HG03520 (cell line): ENCODE data around the gene UBA1.

Experiments used
- ATAC-seq: cut with Tn5 transposase; IDR thresholded peaks from one replicate; pipeline ENCODE4 v1.9.1; 2021; ENCODE audit warnings: mild to moderate bottlenecking, moderate library complexity; ENCODE audit not compliant: unreplicated experiment

UBA1 gene

DNA sequence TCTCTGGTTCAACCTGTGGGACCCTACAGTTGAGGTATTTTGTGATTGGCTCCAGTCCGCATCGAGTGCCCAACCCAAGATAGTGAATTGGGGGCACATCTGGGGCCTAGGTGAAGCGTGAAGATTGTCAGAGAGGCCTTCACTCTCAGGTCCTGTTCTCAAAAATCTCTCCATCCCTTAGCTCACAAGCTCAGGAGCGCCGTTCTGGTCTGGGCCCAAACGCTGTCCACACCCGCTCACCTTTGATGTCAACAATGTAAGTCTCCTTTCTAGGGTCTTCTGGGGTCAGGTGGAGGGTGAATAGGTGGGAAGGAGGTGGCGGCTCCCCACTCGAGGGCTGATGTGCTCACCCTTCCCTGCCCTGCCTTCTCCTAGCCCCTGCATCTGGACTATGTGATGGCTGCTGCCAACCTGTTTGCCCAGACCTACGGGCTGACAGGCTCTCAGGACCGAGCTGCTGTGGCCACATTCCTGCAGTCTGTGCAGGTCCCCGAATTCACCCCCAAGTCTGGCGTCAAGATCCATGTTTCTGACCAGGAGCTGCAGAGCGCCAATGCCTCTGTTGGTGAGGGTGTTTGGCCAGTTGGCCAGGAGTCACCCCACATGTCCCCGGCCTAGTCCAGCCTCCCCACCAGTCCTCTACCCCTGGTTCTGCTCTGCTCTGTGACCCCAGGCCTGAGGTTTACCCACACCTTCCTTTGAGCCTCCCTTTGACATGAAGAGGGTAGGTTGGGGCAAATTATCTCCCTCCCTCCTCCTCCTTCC lies 17.2 kb downstream of the UBA1 start:
- no peak for ATAC-seq

DNA sequence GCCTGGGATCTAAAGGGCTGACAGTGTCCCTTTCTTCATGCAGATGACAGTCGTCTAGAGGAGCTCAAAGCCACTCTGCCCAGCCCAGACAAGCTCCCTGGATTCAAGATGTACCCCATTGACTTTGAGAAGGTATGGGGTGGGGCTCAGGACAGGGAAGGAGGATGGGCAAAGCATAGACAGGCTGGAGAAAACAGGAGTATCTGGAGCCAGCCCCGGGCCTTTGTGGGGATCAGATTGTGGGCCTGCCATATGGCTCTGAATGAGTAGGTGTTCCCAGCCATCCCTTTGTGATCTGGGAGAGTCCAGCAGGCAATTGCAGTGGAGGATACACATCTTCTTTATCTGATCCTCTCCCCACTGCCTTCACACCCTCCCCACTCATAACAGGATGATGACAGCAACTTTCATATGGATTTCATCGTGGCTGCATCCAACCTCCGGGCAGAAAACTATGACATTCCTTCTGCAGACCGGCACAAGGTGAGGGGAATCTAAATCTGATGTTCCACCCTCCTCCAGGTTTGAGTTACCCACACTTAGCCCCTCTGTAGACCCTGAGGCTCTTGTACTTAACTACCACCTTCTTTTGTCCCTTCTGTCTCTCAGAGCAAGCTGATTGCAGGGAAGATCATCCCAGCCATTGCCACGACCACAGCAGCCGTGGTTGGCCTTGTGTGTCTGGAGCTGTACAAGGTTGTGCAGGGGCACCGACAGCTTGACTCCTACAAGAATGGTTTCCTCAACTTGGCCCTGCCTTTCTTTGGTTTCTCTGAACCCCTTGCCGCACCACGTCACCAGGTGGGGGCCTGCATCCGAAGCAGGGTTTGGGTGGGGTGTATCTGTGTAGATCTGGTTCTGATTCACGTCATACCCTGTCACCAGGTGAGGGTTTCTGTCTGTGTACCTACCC lies 19.0 kb downstream of the UBA1 start:
- no peak for ATAC-seq

DNA sequence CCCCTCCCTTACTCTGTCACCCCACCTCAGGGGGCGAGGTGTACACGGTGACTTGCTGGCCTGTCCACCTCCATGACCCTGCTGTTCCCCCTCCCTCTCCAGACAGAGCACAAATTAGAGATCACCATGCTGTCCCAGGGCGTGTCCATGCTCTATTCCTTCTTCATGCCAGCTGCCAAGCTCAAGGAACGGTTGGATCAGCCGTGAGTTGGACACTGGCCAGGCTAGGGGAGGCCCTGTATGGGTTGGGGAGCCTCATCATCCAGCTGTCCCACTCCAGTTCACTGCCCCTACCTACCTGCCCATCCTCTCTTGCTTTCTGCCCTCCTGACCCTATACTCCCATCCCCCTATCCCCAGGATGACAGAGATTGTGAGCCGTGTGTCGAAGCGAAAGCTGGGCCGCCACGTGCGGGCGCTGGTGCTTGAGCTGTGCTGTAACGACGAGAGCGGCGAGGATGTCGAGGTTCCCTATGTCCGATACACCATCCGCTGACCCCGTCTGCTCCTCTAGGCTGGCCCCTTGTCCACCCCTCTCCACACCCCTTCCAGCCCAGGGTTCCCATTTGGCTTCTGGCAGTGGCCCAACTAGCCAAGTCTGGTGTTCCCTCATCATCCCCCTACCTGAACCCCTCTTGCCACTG lies 20.9 kb downstream of the UBA1 start:
- ATAC-seq: no peak

DNA sequence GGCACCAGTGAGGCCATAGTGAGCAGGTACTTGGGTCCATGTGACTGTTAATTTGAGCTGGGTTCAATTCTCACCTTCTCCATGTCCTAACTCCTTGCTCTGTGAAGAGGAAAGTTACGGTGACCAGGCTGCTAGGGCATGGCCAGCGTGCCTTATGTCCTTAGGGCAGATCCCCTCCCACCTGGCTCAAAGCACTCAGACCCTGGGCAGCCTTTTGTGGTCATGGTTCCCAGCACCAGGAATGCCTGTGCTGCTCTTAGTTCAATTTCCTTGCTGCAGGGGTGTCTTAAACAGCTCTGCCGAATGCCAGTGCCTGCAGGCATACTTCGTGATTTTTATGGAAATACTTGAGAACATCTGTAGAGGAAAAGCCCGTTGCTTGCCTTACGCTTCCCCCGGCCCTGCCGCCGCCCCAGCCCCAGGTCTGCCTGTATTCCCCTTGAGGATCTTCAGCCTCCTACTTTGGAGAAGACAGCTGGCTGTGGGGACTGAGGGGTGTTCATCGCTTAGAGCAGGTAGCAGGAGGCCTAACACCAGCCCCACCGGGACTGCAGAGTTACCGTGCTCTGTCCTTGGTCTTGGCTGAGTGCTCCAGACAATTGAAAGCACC lies 21.8 kb downstream of the UBA1 start:
- no peak for ATAC-seq

DNA sequence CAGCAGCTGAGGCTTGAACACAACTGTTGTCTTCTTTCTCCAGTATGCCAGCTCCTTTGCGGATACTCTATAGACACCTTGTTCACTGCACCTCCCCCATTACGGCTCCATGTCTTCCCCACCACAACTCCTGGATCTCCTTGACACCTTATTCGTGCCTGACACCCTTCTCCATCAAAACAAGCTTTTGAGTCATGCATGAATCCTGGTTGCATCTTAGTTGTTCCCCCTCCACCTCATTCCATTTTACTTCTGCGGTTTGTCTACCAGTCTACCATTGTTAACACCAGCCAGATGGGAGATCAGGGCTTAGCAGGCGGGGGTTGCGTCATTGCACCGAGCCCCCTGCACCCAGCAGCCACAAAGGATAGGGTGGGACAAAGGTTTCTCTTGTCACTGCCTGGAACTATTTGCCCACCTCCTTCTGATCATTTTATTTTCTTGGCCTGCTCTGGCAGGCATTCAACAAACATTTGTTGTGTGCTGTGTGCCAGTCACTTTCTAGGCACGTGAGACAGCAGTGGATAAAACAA lies 22.8 kb downstream of the UBA1 start:
- ATAC-seq: no peak

DNA sequence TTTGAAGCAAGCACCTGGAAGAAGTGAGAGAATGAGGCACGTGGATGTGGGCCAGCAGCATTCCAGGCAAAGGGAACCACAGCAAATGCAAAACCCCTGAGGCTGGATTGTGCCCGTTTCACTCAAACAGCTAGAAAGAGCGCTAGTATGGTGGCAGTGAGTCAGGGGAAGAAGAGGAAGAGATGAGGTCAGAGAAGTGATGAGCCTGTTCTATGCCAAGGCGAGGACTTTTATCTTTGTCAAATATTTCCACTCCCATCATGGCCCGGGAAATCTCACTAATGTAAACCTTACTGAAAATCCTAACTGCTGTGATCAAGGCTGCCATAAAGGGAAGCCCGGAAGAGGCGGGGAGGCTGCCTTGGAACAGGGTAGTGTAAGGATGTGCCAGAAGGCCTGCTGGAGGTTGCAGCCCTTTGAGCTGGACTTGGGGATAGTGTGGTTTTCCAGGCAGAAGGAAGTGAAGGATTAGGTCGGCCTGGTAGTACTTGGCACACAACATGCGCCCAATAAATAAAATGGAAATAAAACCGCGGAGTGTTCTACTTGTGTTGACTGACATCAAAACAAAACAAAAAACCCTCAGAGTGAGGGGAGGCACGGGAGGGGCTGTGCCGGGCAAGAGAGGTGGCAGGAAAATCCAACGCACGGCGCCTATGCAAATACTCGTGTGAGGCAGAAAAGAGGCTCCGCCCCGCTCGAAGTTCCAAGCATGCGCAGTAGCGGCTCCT lies 23.7 kb downstream of the UBA1 start:
- no peak for ATAC-seq

DNA sequence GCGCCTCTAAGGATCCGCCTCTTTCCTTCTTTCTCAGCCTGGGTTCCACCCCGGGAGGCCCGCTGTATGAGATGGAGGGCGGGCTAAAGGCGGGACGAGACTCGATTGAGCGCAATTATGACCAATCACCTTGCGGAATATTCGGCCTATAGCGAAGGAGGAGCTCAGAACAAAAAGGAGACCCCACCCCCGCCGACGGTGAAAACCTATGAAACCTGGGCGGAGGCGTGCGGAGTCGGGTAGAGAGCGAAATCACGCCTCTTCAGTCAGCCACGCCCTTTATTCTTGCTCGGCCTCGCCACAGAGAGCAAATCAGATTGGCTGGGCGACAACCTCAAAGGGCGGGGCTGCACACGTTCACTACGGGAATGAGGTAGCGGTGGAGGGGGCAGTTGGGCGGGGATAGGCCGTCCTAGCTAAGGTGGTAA lies 24.2 kb downstream of the UBA1 start:
- peak; percentile 86 for ATAC-seq

DNA sequence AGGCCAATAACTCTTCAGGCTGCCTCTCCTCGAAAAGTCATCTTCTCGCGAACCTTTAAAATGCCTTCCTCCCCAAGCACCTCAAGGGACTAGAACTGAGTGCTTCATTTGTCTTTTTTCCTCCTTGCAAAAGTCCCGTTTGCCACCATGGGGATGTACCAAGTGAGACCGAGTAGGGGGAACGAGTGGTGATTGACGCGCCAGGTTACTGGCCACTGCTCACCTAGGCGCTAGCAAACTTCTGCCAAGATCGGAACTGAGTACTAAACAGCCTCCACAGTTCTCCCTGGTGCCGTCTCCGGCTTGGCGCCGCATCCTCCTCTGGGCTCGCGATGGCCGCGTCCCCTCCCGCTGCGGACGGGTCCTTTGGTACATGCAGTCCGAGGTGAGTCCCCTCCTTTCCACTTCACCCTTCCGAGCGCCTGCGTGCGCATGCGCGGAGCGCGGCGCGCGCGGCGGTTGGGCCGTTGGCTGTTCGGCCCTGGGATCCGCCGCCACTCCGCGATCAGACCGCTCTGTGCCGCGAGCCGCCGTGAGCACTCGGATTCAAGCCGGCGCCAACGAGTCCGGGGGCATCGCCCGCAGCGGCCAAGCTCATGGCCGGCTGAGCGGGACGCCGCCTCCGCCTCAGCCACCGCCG lies 24.8 kb downstream of the UBA1 start, which contains the start of gene CDK16:
Gene CDK16, plus strand, starts transcription at position 402 of the 640 bp plus-strand sequence. CDS start 4,877 bp downstream, outside the sequence.
- ATAC-seq: peak; percentile 24

DNA sequence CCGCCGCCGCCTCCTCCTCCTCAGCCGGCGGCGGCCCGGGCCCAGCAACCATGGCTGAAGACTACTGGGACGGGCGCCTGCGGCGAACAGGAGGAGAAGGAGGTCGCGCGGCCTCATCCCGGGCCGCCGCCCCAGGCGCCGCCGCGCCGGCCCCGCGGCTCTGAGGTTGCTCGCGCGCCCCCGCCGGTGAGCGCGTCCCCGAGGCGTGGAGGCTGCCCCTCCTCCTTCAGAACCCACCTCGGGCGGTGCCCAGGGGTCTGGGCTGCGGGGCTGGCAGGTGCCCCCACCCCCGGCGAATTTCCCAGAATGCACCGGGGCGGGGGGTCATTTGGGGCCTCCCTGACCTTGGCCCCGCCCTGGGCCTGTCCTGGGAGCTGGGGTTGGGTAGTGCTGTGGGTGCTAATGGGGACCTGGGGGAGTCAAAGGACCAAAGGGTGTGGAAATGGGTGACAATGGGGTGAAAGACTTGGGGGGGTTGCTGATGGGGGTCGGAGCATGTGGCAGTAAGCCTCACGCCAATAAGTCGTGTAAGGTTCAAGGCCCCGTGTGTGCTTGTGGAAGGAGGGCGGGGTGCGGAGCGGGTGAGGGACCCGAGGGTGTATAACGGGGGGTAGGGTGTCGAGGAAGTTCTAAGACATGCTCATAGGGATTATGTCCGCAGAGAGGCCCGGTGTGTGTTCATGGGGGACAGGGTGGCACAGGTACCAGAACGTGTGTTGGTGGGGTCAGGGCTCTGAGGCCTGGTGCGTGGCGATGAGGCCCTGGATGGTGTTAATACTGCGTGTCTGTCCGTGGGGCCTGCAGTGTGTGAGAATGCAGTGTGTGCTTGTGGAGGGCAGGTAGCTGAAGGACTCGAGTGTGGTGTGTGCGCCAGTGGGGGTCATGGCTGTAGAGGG lies 25.5 kb downstream of the UBA1 start:
- no peak for ATAC-seq

DNA sequence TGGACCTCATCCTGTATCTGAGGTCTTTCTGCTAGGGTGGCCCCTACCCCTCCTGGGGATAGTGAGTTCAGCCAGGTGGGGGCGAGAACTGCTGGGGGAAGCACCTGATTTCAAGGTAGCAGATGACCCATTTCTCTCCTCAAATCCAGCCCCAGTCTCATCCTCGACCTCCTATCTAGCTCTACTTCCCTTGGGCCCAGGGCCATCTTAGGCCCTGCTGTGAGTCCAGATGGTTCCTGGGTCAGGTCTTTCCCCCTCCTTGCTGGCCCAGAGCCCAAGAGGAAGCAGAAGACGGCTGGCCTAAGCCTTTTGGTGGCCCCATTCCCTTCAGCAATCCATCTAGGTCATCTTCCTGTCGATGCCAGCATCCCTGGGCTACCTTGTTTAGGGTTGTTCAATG lies 28.1 kb downstream of the UBA1 start:
- ATAC-seq: no peak

DNA sequence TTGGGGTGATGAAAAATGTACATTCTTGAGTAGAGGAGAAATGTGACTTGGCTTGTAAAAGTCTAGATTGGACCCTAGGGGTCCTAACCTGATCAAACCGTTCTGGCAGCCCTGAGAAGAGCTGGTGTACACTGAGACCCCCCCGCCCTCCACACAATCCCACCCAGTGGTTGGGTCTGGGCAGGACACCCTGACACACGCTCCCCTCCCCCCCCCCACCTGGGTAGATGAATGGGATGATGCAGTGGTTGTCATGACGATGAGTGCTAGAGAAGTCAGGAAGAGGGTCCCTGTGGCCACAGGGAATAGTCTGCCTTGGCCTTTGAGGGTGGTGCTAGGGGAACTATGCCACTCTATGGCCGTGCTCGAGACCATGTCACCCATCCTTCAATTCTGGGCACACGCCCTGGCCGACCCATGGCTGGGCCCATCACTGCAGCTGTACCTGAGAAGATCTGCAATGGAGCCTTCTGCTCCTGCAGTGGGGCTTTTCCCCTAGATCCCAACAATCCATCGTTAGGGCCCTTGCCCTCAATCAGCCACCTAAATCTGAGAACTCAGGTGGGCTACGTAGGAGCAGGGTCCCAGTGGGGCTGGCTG lies 29.2 kb downstream of the UBA1 start:
- no peak for ATAC-seq

DNA sequence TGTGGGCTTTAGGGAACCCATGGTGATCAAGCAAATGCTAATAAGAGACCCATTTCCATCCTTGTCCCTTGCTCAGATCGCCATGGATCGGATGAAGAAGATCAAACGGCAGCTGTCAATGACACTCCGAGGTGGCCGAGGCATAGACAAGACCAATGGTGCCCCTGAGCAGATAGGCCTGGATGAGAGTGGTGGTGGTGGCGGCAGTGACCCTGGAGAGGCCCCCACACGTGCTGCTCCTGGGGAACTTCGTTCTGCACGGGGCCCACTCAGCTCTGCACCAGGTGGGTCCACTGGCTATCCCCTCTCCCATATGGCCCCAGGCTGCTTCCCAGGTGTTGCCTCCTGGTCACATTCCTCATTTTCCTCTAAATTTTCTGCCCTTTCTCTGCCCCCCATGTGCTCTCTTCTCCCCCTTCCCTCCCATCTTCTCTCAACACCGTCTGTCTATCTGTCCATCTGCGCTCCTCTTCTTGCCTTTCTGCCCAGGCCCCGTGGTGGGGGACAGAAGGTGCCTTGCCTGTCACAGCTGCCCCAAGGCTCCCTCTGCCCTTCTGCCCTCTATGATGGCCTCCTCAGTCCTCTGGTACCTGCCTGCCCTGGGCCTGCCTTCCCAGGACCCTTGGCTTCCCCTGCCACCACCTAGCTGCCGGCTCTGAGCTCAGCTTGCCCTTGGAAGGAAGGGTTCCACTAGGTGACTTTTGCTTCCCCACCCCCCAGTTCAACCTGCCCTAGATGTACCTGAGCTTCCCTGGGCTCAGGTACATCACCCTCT lies 30.0 kb downstream of the UBA1 start:
- ATAC-seq: no peak

DNA sequence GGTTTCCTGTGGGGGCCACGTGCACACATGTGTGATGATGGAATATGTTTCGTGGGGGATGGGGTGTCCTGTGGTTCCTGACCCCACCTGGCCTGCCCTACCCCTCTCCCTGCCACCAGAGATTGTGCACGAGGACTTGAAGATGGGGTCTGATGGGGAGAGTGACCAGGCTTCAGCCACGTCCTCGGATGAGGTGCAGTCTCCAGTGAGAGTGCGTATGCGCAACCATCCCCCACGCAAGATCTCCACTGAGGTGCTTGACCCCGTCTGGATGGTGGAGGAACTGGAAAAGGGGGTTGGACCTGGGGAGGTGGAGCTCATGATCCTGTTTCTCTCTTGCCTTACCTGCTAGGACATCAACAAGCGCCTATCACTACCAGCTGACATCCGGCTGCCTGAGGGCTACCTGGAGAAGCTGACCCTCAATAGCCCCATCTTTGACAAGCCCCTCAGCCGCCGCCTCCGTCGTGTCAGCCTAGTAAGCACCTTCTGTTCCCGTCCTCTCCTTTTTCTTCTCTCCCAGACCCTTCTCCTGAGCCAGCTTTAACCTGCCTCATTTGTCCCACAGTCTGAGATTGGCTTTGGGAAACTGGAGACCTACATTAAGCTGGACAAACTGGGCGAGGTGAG lies 30.8 kb downstream of the UBA1 start:
- ATAC-seq: no peak

DNA sequence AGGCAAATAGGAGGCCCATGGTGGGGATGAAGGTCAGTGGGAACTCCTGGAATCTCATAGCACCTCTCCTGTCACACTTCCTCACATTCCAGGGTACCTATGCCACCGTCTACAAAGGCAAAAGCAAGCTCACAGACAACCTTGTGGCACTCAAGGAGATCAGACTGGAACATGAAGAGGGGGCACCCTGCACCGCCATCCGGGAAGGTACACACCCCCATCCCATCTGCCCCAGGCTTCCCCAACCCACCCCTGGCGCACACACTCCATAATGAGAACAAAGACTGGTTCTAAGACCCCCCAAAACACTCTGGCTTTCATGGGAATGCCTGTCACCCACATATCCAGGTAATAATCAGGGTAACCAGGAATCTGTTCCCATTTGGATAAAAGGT lies 31.3 kb downstream of the UBA1 start:
- ATAC-seq: no peak

DNA sequence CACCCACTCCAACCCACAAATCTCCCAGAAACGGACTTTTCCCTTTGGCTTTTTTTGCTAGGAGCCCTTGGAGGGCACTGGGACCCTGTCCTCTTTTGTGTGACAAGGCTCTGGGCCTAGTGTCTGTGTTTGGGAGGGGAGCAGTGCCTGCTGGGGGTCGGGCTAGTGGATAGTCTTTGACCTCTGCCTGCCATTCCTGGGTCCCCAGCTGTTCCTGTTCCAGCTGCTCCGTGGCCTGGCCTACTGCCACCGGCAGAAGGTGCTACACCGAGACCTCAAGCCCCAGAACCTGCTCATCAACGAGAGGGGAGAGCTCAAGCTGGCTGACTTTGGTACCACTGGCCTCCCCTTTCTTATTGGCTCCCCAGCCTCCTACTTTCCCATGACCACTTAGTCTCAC lies 32.4 kb downstream of the UBA1 start:
- ATAC-seq: no peak

DNA sequence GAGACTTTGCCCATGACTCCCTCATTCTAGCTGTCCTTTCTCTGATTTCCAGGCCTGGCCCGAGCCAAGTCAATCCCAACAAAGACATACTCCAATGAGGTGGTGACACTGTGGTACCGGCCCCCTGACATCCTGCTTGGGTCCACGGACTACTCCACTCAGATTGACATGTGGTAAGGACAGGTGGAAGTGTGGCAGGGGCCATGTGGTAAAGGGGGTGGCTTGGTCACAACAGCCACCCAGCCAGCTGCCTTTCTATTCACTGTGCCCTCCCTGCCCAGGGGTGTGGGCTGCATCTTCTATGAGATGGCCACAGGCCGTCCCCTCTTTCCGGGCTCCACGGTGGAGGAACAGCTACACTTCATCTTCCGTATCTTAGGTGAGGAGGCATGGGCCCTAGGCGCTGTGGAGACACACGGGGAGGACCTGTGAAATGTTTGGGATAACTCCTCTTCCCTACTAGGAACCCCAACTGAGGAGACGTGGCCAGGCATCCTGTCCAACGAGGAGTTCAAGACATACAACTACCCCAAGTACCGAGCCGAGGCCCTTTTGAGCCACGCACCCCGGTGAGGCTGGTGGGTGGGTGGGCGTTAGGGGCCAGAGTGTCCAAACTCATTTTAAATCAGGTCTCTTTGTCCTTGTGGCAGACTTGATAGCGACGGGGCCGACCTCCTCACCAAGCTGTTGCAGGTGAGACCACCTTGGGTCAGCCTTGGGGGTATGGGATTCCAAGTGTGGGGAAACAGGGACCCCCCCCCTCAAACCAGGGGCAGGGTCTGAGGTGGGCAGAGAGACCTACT lies 33.1 kb downstream of the UBA1 start:
- no peak for ATAC-seq

DNA sequence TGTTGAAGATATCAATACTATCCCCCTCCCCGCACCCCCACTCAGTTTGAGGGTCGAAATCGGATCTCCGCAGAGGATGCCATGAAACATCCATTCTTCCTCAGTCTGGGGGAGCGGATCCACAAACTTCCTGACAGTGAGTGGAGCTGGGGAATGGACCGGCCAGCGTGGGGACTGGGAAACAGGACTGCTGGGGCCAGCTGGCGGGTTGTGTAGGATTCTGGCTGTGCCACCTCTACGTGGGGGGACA lies 33.6 kb downstream of the UBA1 start:
- no peak for ATAC-seq
